HepG2 (cell line): ENCODE data around the gene INF2. TPM values are rescaled to one million over a fixed set of nuclear protein-coding genes. Genes with fewer than 3 reads are reported as not detected.

ENCODE experiments used
- ATAC-seq: fragments of 200-7000 bp; cut with Tn5 transposase; 3 replicates; pipeline ENCODE4 v1.9.1; 2020; ENCODE audit warnings: mild to moderate bottlenecking, moderate library complexity
- BruUV-seq: library from RNA; stranded (reverse); fragments of 400-500 nt; replicated peaks from 2 replicates; lab custom pipeline; 2021; lab: Mats Ljungman, UMichigan
- CTCF ChIA-PET: fragments of 300-600 bp; formaldehyde crosslinking; extraction: SDS; loops from one replicate; lab custom pipeline; 2021; ENCODE audit warnings: low total read pairs, inconsistent platforms, low intra/inter-chr PET ratio; lab: Yijun Ruan, JAX
- POLR2A ChIA-PET: fragments of 350-600 bp; sonication (Branson Sonifier 250); formaldehyde crosslinking; loops from one replicate; lab custom pipeline; 2020; ENCODE audit warnings: antibody characterized with exemption, inconsistent platforms; lab: Yijun Ruan, JAX
- DNase-seq: peaks from one replicate; pipeline ENCODE4 v3.0.0-alpha.2; 2015; ENCODE audit warnings: low spot score
- FAIRE-seq: peaks from 3 replicates; lab custom pipeline; 2011; peaks lifted over from hg19 to GRCh38; lab: Jason Lieb, UNC
- H2AFZ ChIP-seq: one replicate; pipeline ENCODE4 v1.6.1; 2011; ENCODE audit warnings: low read length, inconsistent platforms
- H3K27ac ChIP-seq: fragments of 300-600 bp; 3 replicates; pipeline ENCODE4 v1.8.0; 2011; ENCODE audit warnings: mixed run types, mild to moderate bottlenecking, mixed read lengths, low read length, inconsistent platforms; ENCODE audit not compliant: insufficient read depth; ENCODE audit errors: extremely low read length
- H3K27me3 ChIP-seq, 2 experiments: fragments of 200-600 bp in 1 of 2; 2 replicates in 1 of 2; 3 replicates in 1 of 2; pipeline versions ENCODE4 v1.6.0 to v1.8.0; 2011; ENCODE audit warnings: low read length in 2 of 2, mild to moderate bottlenecking in 2 of 2, moderate library complexity in 2 of 2, inconsistent platforms in 1 of 2; ENCODE audit not compliant: insufficient read depth in 2 of 2, control insufficient read depth in 1 of 2
- H3K36me3 ChIP-seq, 2 experiments: fragments of 200-600 bp in 1 of 2; replicated peaks in 1 of 2; 2 replicates in 1 of 2; 3 replicates in 1 of 2; pipeline versions ENCODE4 v1.5.1 to v1.8.0; 2011; ENCODE audit warnings: low read length in 2 of 2, inconsistent platforms in 1 of 2; ENCODE audit not compliant: insufficient read depth in 2 of 2, control insufficient read depth in 1 of 2
- H3K4me1 ChIP-seq: 2 replicates; pipeline ENCODE4 v1.5.1; 2012; ENCODE audit warnings: low read length, inconsistent platforms; ENCODE audit not compliant: insufficient read depth
- H3K4me2 ChIP-seq: 2 replicates; pipeline ENCODE4 v1.6.0; 2011; ENCODE audit warnings: low read depth, low read length, inconsistent platforms
- H3K4me3 ChIP-seq, 3 experiments: fragments of 200-600 bp in 1 of 3; sonication (generic), shearing (Covaris generic) in 1 of 3; replicated peaks in 1 of 3; 2 replicates each; pipeline ENCODE4 v1.5.1; 2011 to 2016; ENCODE audit warnings: low read length in 3 of 3, inconsistent platforms in 2 of 3, low read depth in 2 of 3, mild to moderate bottlenecking in 2 of 3, control low read depth in 1 of 3, mixed read lengths in 1 of 3; ENCODE audit not compliant: insufficient read depth in 1 of 3
- H3K79me2 ChIP-seq: one replicate; pipeline ENCODE4 v1.6.1; 2011; ENCODE audit warnings: low read length, inconsistent platforms; ENCODE audit not compliant: insufficient read depth
- H3K9ac ChIP-seq: 2 replicates; pipeline ENCODE4 v1.6.0; 2011; ENCODE audit warnings: mild to moderate bottlenecking, low read depth, low read length, inconsistent platforms; ENCODE audit not compliant: insufficient read depth
- H3K9me3 ChIP-seq: 2 replicates; pipeline ENCODE4 v1.5.1; 2012; ENCODE audit warnings: mild to moderate bottlenecking, low read length
- H4K20me1 ChIP-seq: 2 replicates; pipeline ENCODE4 v1.6.0; 2011; ENCODE audit warnings: inconsistent platforms, mild to moderate bottlenecking, low read length, moderate library complexity; ENCODE audit not compliant: insufficient read depth
- ETV5 ChIP-seq: IDR thresholded peaks from 2 replicates; pipeline ENCODE4 v1.6.1; 2018; ENCODE audit warnings: missing biosample characterization, missing genetic modification reagents, inconsistent platforms, borderline replicate concordance
- GLMP ChIP-seq: sonication (generic); formaldehyde crosslinking; IDR thresholded peaks from 2 replicates; pipeline ENCODE4 v1.9.0; 2021; ENCODE audit warnings: missing genetic modification reagents, mild to moderate bottlenecking, borderline replicate concordance
- HNRNPLL ChIP-seq: fragments of 200-400 bp; formaldehyde crosslinking; IDR thresholded peaks from 2 replicates; pipeline ENCODE4 v1.6.1; 2017; ENCODE audit warnings: mild to moderate bottlenecking, low read depth, low read length; ENCODE audit not compliant: poor library complexity, severe bottlenecking
- REPIN1 ChIP-seq: sonication (generic); formaldehyde crosslinking; IDR thresholded peaks from 2 replicates; pipeline ENCODE4 v1.8.0; 2022; ENCODE audit warnings: missing genetic modification reagents, low read depth, mild to moderate bottlenecking, borderline replicate concordance
- TEAD3 ChIP-seq: optimal IDR thresholded peaks from 2 replicates; pipeline ENCODE3; 2016; ENCODE audit warnings: borderline replicate concordance
- THAP9 ChIP-seq: sonication (generic); formaldehyde crosslinking; IDR thresholded peaks from 2 replicates; pipeline ENCODE4; 2020; ENCODE audit warnings: missing genetic modification reagents, mild to moderate bottlenecking, borderline replicate concordance
- ZC3H13 ChIP-seq: sonication (generic); formaldehyde crosslinking; IDR thresholded peaks from 2 replicates; pipeline ENCODE4 v1.8.1; 2023; ENCODE audit warnings: mild to moderate bottlenecking, missing genetic modification reagents, moderate library complexity
- ZFP90 ChIP-seq: sonication (generic); formaldehyde crosslinking; IDR thresholded peaks from 2 replicates; pipeline ENCODE4 v1.8.0; 2022; ENCODE audit warnings: missing genetic modification reagents, mild to moderate bottlenecking, inconsistent platforms, borderline replicate concordance
- ZGPAT ChIP-seq: IDR thresholded peaks from 2 replicates; pipeline ENCODE4 v1.6.1; 2016; ENCODE audit warnings: mild to moderate bottlenecking
- WGBS: methylation state at CpG from one replicate; pipeline ENCODE4 v1.1.6; 2017; ENCODE audit warnings: low lambda C conversion rate; 5-methylcytosine and 5-hydroxymethylcytosine counted together
- in situ Hi-C: cut with HindIII; loops from 2 replicates; pipeline ENCODE4 v1.10.0; 2017; ENCODE audit warnings: low pct_unique_long_range_greater_than_20kb; ENCODE audit not compliant: extremely low pct_ligation_motif_present
- intact Hi-C: fragments of 100-400 bp; cut with micrococcal nuclease; formaldehyde crosslinking; loops from one replicate; pipeline ENCODE4 v1.10.0; 2022; ENCODE audit not compliant: unreplicated experiment
- polyA plus RNA-seq, 8 experiments: library from polyadenylated mRNA; depleted of rRNA in 3 of 8; stranded (reverse) in 7 of 8; unstranded in 1 of 8; fragments of >200 nt; fragmentation: Illumina TruSeq in 4 of 8; extraction: Trizol in 4 of 8; gene quantifications; 2 replicates each; pipeline versions ENCODE4 v1.2.1 to v1.2.3, GENCODE V29; 2011 to 2016; ENCODE audit warnings: low read depth in 4 of 8, missing spikeins in 1 of 8, mixed read lengths in 1 of 8; ENCODE audit not compliant: insufficient read depth in 1 of 8
- total RNA-seq, 5 experiments: library from RNA; depleted of rRNA; stranded (reverse); fragments of >200 nt; fragmentation: Illumina TruSeq; extraction: Trizol; gene quantifications; 2 replicates each; pipeline ENCODE4 v1.2.3, GENCODE V29; 2016; ENCODE audit warnings: low read depth in 1 of 5
- TF ChIP-seq, protein P1 (sequence below): sonication (generic); formaldehyde crosslinking; IDR thresholded peaks from 2 replicates; pipeline ENCODE4 v1.5.1; 2020; ENCODE audit warnings: mild to moderate bottlenecking, missing genetic modification reagents, moderate library complexity
- TF ChIP-seq, protein P2 (sequence below): IDR thresholded peaks from 2 replicates; pipeline ENCODE4 v1.6.1; 2016; ENCODE audit warnings: control low read depth

INF2 gene
- total and polyA plus RNA-seq, 2 of the 13 experiments (the other 11 are each of a cell fraction or from before 2014, with no cell fraction given) = 16.4 to 26.4 TPM

- no peaks in the 10 kb centered on the region for H3K9me3 ChIP-seq
- H3K36me3 ChIP-seq = no peaks in the 10 kb centered on the region
- peaks cover 92% of the 10 kb centered on the region for H3K4me1 ChIP-seq
- peak overlapping the region; percentile 49 to 61 (median 50); a peak in 5 of 6 replicates for H3K4me3 ChIP-seq
- in situ Hi-C loops = no loop called here
- no peaks in the 10 kb centered on the region for H3K27me3 ChIP-seq
- peak overlapping the region; percentile 56 for H3K27ac ChIP-seq
- ATAC-seq (peak; percentile 33), FAIRE-seq (no peak), DNase-seq (peak; percentile 46)
- intact Hi-C loops = no loop called here
- peak overlapping the region; percentile 88 for H3K4me2 ChIP-seq
- no peak overlapping the region for H2AFZ ChIP-seq
- CTCF ChIA-PET = interaction anchor here (1.3 to 1.5 kb wide), 2 partner anchors 27 to 32 kb away, joined by 3 to 9 read pairs; no protein-coding TSS in a partner anchor
- BruUV-seq = no TSS peak
- WGBS = 6% methylated on average over 9 of the region's 11 CpGs
- no peaks in the 10 kb centered on the region for H3K79me2 ChIP-seq
- POLR2A ChIA-PET = interaction anchor here (0.9 to 7.6 kb wide), 9 partner anchors 8 to 85 kb away, joined by 3 to 179 read pairs (median 4); partner anchors contain the start of genes INF2 and SIVA1
- H4K20me1 ChIP-seq = no peaks in the 10 kb centered on the region
- peak overlapping the region; percentile 51 for H3K9ac ChIP-seq
- TF ChIP-seq TEAD3 (CRISPR knock-in tag) (peak; percentile 30), ZC3H13 (CRISPR knock-in tag) (peak; percentile 41; the same call in 1 of the 2 replicates), ZGPAT (CRISPR knock-in tag) (no peak), ZFP90 (CRISPR knock-in tag) (0 out of 2 replicates have a peak, but pooled peaks have one; percentile 29), ETV5 (CRISPR knock-in tag) (peak; percentile 86), THAP9 (CRISPR knock-in tag) (0 out of 2 replicates have a peak, but pooled peaks have one; percentile 25), REPIN1 (CRISPR knock-in tag) (no peak), HNRNPLL (peak; percentile 6), GLMP (CRISPR knock-in tag) (no peak)
- TF ChIP-seq, protein P1, sequence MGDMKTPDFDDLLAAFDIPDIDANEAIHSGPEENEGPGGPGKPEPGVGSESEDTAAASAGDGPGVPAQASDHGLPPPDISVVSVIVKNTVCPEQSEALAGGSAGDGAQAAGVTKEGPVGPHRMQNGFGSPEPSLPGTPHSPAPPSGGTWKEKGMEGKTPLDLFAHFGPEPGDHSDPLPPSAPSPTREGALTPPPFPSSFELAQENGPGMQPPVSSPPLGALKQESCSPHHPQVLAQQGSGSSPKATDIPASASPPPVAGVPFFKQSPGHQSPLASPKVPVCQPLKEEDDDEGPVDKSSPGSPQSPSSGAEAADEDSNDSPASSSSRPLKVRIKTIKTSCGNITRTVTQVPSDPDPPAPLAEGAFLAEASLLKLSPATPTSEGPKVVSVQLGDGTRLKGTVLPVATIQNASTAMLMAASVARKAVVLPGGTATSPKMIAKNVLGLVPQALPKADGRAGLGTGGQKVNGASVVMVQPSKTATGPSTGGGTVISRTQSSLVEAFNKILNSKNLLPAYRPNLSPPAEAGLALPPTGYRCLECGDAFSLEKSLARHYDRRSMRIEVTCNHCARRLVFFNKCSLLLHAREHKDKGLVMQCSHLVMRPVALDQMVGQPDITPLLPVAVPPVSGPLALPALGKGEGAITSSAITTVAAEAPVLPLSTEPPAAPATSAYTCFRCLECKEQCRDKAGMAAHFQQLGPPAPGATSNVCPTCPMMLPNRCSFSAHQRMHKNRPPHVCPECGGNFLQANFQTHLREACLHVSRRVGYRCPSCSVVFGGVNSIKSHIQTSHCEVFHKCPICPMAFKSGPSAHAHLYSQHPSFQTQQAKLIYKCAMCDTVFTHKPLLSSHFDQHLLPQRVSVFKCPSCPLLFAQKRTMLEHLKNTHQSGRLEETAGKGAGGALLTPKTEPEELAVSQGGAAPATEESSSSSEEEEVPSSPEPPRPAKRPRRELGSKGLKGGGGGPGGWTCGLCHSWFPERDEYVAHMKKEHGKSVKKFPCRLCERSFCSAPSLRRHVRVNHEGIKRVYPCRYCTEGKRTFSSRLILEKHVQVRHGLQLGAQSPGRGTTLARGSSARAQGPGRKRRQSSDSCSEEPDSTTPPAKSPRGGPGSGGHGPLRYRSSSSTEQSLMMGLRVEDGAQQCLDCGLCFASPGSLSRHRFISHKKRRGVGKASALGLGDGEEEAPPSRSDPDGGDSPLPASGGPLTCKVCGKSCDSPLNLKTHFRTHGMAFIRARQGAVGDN = 0 out of 2 replicates have a peak, but pooled peaks have one; percentile 1
- TF ChIP-seq, protein P2, sequence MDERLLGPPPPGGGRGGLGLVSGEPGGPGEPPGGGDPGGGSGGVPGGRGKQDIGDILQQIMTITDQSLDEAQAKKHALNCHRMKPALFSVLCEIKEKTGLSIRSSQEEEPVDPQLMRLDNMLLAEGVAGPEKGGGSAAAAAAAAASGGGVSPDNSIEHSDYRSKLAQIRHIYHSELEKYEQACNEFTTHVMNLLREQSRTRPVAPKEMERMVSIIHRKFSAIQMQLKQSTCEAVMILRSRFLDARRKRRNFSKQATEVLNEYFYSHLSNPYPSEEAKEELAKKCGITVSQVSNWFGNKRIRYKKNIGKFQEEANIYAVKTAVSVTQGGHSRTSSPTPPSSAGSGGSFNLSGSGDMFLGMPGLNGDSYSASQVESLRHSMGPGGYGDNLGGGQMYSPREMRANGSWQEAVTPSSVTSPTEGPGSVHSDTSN (CRISPR knock-in tag) = peak; percentile 48; the same call in 1 of the 2 replicates
These were observed 7.7 kb upstream of the INF2 start for GRCh38 chr14:104681689-104682074.
